BJ (cell line): ENCODE measurements around the gene ERRFI1. TPM values are rescaled to one million over a fixed set of nuclear protein-coding genes. Genes with fewer than 3 reads are reported as not detected.

Source experiments
- CTCF ChIA-PET: fragments of 350-600 bp; formaldehyde crosslinking; extraction: SDS; loops from one replicate; lab custom pipeline; 2021; ENCODE audit warnings: antibody characterized with exemption, inconsistent platforms; lab: Yijun Ruan, JAX
- POLR2A ChIA-PET: fragments of 300-600 bp; sonication (Branson Sonifier 250); formaldehyde crosslinking; extraction: SDS; loops from one replicate; lab custom pipeline; 2021; ENCODE audit warnings: antibody characterized with exemption; lab: Charles Lee
- DNase-seq: peaks from one replicate; pipeline ENCODE4 v3.0.0-alpha.2; 2011; ENCODE audit warnings: low read depth
- H3K27me3 ChIP-seq: 2 replicates; pipeline ENCODE4 v1.6.0; 2011; ENCODE audit warnings: low read length; ENCODE audit not compliant: control insufficient read depth, insufficient read depth
- H3K36me3 ChIP-seq: 2 replicates; pipeline ENCODE4 v1.5.1; 2011; ENCODE audit warnings: low read length; ENCODE audit not compliant: control insufficient read depth, insufficient read depth
- H3K4me3 ChIP-seq: 2 replicates; pipeline ENCODE4 v1.5.1; 2011; ENCODE audit warnings: low read depth, mild to moderate bottlenecking, control low read depth, low read length
- polyA plus RNA-seq: library from polyadenylated mRNA; depleted of rRNA; stranded (reverse); fragments of >200 nt; gene quantifications from 2 replicates; pipeline ENCODE4 v1.2.3, GENCODE V29; 2011
- TF ChIP-seq, protein P1 (sequence below): IDR thresholded peaks from 2 replicates; pipeline ENCODE4 v1.5.1; 2011; ENCODE audit warnings: low read depth, mild to moderate bottlenecking, control low read depth, inconsistent platforms, low read length, moderate library complexity; ENCODE audit not compliant: insufficient read depth

Gene ERRFI1
- polyA plus RNA-seq, 1 experiment = 20.5 TPM

GRCh38 chr1:8003438-8004112 is 22.5 kb downstream of the ERRFI1 start:
- TF ChIP-seq, protein P1, sequence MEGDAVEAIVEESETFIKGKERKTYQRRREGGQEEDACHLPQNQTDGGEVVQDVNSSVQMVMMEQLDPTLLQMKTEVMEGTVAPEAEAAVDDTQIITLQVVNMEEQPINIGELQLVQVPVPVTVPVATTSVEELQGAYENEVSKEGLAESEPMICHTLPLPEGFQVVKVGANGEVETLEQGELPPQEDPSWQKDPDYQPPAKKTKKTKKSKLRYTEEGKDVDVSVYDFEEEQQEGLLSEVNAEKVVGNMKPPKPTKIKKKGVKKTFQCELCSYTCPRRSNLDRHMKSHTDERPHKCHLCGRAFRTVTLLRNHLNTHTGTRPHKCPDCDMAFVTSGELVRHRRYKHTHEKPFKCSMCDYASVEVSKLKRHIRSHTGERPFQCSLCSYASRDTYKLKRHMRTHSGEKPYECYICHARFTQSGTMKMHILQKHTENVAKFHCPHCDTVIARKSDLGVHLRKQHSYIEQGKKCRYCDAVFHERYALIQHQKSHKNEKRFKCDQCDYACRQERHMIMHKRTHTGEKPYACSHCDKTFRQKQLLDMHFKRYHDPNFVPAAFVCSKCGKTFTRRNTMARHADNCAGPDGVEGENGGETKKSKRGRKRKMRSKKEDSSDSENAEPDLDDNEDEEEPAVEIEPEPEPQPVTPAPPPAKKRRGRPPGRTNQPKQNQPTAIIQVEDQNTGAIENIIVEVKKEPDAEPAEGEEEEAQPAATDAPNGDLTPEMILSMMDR = no peak
- ChIA-PET CTCF (interaction anchor here (0.6 to 1.2 kb wide), 2 partner anchors 11 to 312 kb away, joined by 4 to 5 read pairs; no protein-coding TSS in a partner anchor), POLR2A (no interaction called here)
- no peaks in the 10 kb centered on the region for H3K27me3 ChIP-seq
- H3K36me3 ChIP-seq = no peaks in the 10 kb centered on the region
- no peak for DNase-seq
- no peak overlapping the region for H3K4me3 ChIP-seq

GRCh38 chr1:8002921-8003320 is 23.2 kb downstream of the ERRFI1 start:
- CTCF ChIA-PET = interaction anchor here (1.2 kb wide), 1 partner anchor 13 kb away, joined by 4 read pairs; no protein-coding TSS in a partner anchor
- Histone ChIP-seq H3K4me3 (no peak overlapping the region), H3K27me3 (no peaks in the 10 kb centered on the region), H3K36me3 (no peaks in the 10 kb centered on the region)
- POLR2A ChIA-PET = interaction anchor here (0.7 kb wide), 1 partner anchor 409 kb away, joined by 3 read pairs; no protein-coding TSS in a partner anchor
- TF ChIP-seq, protein P1 = no peak
- no peak for DNase-seq

DNA sequence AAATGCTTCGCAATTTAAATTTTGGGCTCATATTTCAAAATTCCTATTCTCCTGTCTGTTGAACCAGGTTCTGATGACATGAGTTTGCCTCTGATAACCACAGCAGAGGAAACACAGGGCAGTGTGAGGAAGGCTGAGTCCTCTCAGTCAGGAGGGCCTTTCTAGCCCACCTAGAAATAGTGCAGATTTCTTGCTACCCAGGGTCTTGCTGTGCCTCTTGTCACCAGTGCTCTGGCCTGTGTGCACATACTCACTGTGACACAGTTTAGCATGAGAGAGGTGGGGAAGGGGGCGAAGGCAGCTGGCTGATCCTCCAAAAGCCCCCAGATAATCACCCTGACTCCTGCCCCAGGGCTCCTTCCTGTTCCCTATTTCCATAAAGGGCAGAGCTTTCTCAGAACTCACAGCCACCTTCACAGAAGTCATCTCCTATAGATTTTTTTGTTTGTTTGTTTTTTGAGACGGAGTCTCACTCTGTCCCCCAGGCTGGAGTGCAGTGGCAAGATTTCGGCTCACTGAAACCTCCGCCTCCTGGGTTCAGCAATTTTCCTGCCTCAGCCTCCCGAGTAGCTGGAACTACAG is 23.7 kb downstream of the ERRFI1 start:
- ChIA-PET CTCF (interaction anchor here (1.2 kb wide), 1 partner anchor 13 kb away, joined by 4 read pairs; no protein-coding TSS in a partner anchor), POLR2A (interaction anchor here (0.7 kb wide), 1 partner anchor 409 kb away, joined by 3 read pairs; no protein-coding TSS in a partner anchor)
- no peaks in the 10 kb centered on the region for H3K36me3 ChIP-seq
- TF ChIP-seq, protein P1 = no peak
- H3K27me3 ChIP-seq = no peaks in the 10 kb centered on the region
- DNase-seq = no peak
- H3K4me3 ChIP-seq = no peak overlapping the region

DNA sequence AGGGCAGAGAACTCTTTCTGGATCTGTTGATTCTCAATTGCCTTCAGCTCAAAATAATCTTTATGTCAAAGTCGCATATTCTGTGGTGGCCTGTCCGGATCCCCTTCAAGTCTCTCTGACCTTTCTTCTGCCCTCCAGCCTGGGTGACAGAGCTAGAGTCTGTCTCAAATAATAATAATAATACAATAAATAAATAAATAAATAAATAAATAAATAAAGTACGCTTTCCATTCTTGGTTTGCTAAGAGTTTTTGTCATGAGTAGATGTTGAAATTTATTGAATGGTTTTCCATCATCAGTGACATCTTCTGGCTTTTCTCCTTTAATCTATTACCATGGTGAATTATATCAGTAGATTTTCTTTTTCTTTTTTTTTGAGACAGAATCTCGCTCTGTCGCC is 30.7 kb downstream of the ERRFI1 start:
- ChIA-PET POLR2A (no interaction called here), CTCF (no interaction called here)
- TF ChIP-seq, protein P1 = no peak
- Histone ChIP-seq H3K36me3 (no peaks in the 10 kb centered on the region), H3K27me3 (no peaks in the 10 kb centered on the region), H3K4me3 (no peak overlapping the region)
- DNase-seq = no peak

GRCh38 chr1:7994827-7995226 is 31.3 kb downstream of the ERRFI1 start:
- Histone ChIP-seq H3K4me3 (no peak overlapping the region), H3K36me3 (no peaks in the 10 kb centered on the region), H3K27me3 (no peaks in the 10 kb centered on the region)
- ChIA-PET POLR2A (no interaction called here), CTCF (no interaction called here)
- DNase-seq = no peak
- TF ChIP-seq, protein P1 = no peak
